B cell (primary cell): ENCODE data around the gene SMC2. TPM values are rescaled to one million over a fixed set of nuclear protein-coding genes. Genes with fewer than 3 reads are reported as not detected.

Experiments used
- ATAC-seq: fragments of 200-7000 bp; cut with Tn5 transposase; one replicate; pipeline ENCODE4 v1.10.0; 2021; ENCODE audit warnings: low read depth, mild to moderate bottlenecking, moderate number of reproducible peaks, moderate library complexity
- CTCF ChIA-PET: fragments of 350-600 bp; sonication (Branson Sonifier 250); formaldehyde crosslinking; loops from one replicate; lab custom pipeline; 2021; ENCODE audit warnings: antibody characterized with exemption, inconsistent platforms; lab: Charles Lee
- POLR2A ChIA-PET: fragments of 350-600 bp; sonication (Branson Sonifier 250); formaldehyde crosslinking; loops from one replicate; lab custom pipeline; 2021; ENCODE audit warnings: antibody characterized with exemption; lab: Charles Lee
- DNase-seq: peaks from one replicate; pipeline ENCODE4 v3.0.0; 2013
- H2AFZ ChIP-seq: 2 replicates; pipeline ENCODE4 v1.6.1; 2012; ENCODE audit warnings: mild to moderate bottlenecking, low read depth, low read length; ENCODE audit not compliant: insufficient read depth, poor library complexity, severe bottlenecking
- H3K27ac ChIP-seq, 2 donors: 1 replicate in 1 of 2; 2 replicates in 1 of 2; pipeline ENCODE4 v1.5.1; 2012 to 2013; ENCODE audit warnings: low read length in 2 of 2, mild to moderate bottlenecking in 2 of 2, moderate library complexity in 1 of 2
- H3K27me3 ChIP-seq, 4 experiments: fragments of 200-600 bp in 1 of 4; sonication (generic) in 1 of 4; replicated peaks in 1 of 4; 1 replicate in 2 of 4; 2 replicates in 2 of 4; pipeline versions ENCODE4 v1.6.1 to v1.7.0; 2013 to 2016; ENCODE audit warnings: low read length in 3 of 4, mild to moderate bottlenecking in 2 of 4, mixed read lengths in 1 of 4, moderate library complexity in 1 of 4; ENCODE audit not compliant: insufficient read depth in 4 of 4, control insufficient read depth in 3 of 4; ENCODE audit errors: control extremely low read depth in 1 of 4
- H3K36me3 ChIP-seq, 2 experiments: replicated peaks in 1 of 2; 1 replicate in 1 of 2; 2 replicates in 1 of 2; pipeline versions ENCODE4 v1.6.1 to v1.7.1; 2013; ENCODE audit warnings: low read length in 1 of 2; ENCODE audit not compliant: insufficient read depth in 2 of 2, control insufficient read depth in 1 of 2; ENCODE audit errors: control extremely low read depth in 1 of 2, extremely low read depth in 1 of 2
- H3K4me1 ChIP-seq, 2 donors: fragments of 200-600 bp in 1 of 2; sonication (generic) in 1 of 2; 1 replicate in 1 of 2; 2 replicates in 1 of 2; pipeline versions ENCODE4 v1.5.1 to v1.6.1; 2013 to 2017; ENCODE audit warnings: low read length in 2 of 2; ENCODE audit not compliant: control insufficient read depth in 2 of 2, insufficient read depth in 2 of 2
- H3K4me2 ChIP-seq: replicated peaks from 2 replicates; pipeline ENCODE3; 2012; ENCODE audit warnings: mild to moderate bottlenecking, low read depth, low read length; ENCODE audit not compliant: poor library complexity, severe bottlenecking
- H3K4me3 ChIP-seq, 5 experiments: fragments of 200-600 bp in 1 of 5; sonication (generic) in 1 of 5; 1 replicate in 3 of 5; 2 replicates in 2 of 5; pipeline versions ENCODE4 v1.5.1 to v1.7.0; 2011 to 2016; ENCODE audit warnings: low read length in 4 of 5, mild to moderate bottlenecking in 4 of 5, low read depth in 2 of 5, control low read depth in 1 of 5, moderate library complexity in 1 of 5; ENCODE audit not compliant: insufficient read depth in 1 of 5; ENCODE audit errors: control extremely low read depth in 1 of 5, extremely low read depth in 1 of 5
- H3K79me2 ChIP-seq: fragments of 200-600 bp; sonication (generic); one replicate; pipeline ENCODE4 v1.6.0; 2016; ENCODE audit warnings: low read length; ENCODE audit not compliant: control insufficient read depth, insufficient read depth
- H3K9ac ChIP-seq: fragments of 200-600 bp; sonication (generic); 2 replicates; pipeline ENCODE4 v1.6.1; 2017; ENCODE audit warnings: mild to moderate bottlenecking, low read length, moderate library complexity
- H3K9me3 ChIP-seq, 3 donors: one replicate each; pipeline versions ENCODE4 v1.6.1 to v1.7.1; 2013; ENCODE audit warnings: low read length in 2 of 3; ENCODE audit not compliant: control insufficient read depth in 2 of 3, insufficient read depth in 1 of 3; ENCODE audit errors: control extremely low read depth in 1 of 3
- H4K20me1 ChIP-seq: 2 replicates; pipeline ENCODE4 v1.6.0; 2012; ENCODE audit warnings: mild to moderate bottlenecking, low read length; ENCODE audit not compliant: insufficient read depth, control insufficient read depth, poor library complexity, severe bottlenecking
- H3K27ac Mint-ChIP-seq: one replicate; pipeline ENCODE4 v1.8.0; 2021; ENCODE audit warnings: mixed read lengths
- H3K27me3 Mint-ChIP-seq: one replicate; pipeline ENCODE4 v1.8.0; 2021; ENCODE audit warnings: mixed read lengths
- H3K4me1 Mint-ChIP-seq: one replicate; pipeline ENCODE4 v1.8.0; 2021; ENCODE audit warnings: mixed read lengths
- H3K4me3 Mint-ChIP-seq: one replicate; pipeline ENCODE4 v1.8.0; 2021; ENCODE audit warnings: mixed read lengths
- H3K9me3 Mint-ChIP-seq: one replicate; pipeline ENCODE4 v1.8.0; 2022; ENCODE audit warnings: mixed read lengths; ENCODE audit not compliant: insufficient read depth
- EZH2 ChIP-seq: IDR thresholded peaks from 2 replicates; pipeline ENCODE4 v1.6.1; 2012; ENCODE audit warnings: borderline replicate concordance, low read depth, mild to moderate bottlenecking, moderate library complexity, low read length; ENCODE audit not compliant: insufficient read depth, poor library complexity, severe bottlenecking
- intact Hi-C: fragments of 100-400 bp; cut with micrococcal nuclease; formaldehyde crosslinking; loops from one replicate; pipeline ENCODE4 v1.10.0; 2022
- polyA plus RNA-seq: library from polyadenylated mRNA; depleted of rRNA; stranded (reverse); fragments of >200 nt; gene quantifications from 2 replicates; pipeline ENCODE4 v1.2.3, GENCODE V29; 2012
- total RNA-seq, 2 donors: library from RNA; stranded (reverse); fragments of 120-200 nt in 1 of 2; gene quantifications; 1 replicate in 1 of 2; 2 replicates in 1 of 2; pipeline versions ENCODE4 v1.2.3 to v1.2.4, GENCODE V29; 2013 to 2022
- TF ChIP-seq, protein P1 (sequence below): fragments of 200-600 bp; IDR thresholded peaks from one replicate; pipeline ENCODE4 v1.8.0; 2022; ENCODE audit warnings: antibody characterized with exemption, mild to moderate bottlenecking

The SMC2 gene
- total and polyA plus RNA-seq, 2 donors (not counting 1 experiment from before 2014, with no cell fraction given) = 1.6 to 10.6 TPM

GRCh38 chr9:104078596-104078995 lies 15.5 kb upstream of the SMC2 start:
- H3K4me2 ChIP-seq = no peak overlapping the region
- H4K20me1 ChIP-seq = no peaks in the 10 kb centered on the region
- no peaks in the 10 kb centered on the region for H3K27me3 ChIP-seq
- Mint-ChIP-seq H3K9me3 (no peaks in the 10 kb centered on the region), H3K27me3 (peaks cover 40% of the 10 kb centered on the region), H3K4me3 (no peak overlapping the region), H3K27ac (no peak overlapping the region), H3K4me1 (peaks cover 6% of the 10 kb centered on the region)
- no peak overlapping the region for H3K9ac ChIP-seq
- TF ChIP-seq, protein P1, sequence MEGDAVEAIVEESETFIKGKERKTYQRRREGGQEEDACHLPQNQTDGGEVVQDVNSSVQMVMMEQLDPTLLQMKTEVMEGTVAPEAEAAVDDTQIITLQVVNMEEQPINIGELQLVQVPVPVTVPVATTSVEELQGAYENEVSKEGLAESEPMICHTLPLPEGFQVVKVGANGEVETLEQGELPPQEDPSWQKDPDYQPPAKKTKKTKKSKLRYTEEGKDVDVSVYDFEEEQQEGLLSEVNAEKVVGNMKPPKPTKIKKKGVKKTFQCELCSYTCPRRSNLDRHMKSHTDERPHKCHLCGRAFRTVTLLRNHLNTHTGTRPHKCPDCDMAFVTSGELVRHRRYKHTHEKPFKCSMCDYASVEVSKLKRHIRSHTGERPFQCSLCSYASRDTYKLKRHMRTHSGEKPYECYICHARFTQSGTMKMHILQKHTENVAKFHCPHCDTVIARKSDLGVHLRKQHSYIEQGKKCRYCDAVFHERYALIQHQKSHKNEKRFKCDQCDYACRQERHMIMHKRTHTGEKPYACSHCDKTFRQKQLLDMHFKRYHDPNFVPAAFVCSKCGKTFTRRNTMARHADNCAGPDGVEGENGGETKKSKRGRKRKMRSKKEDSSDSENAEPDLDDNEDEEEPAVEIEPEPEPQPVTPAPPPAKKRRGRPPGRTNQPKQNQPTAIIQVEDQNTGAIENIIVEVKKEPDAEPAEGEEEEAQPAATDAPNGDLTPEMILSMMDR = no peak
- no peak for TF ChIP-seq EZH2
- intact Hi-C loops = no loop called here
- H3K9me3 ChIP-seq = peaks cover 3 to 16% (median 4%) of the 10 kb centered on the region in 3 donors
- H3K4me1 ChIP-seq = no peaks in the 10 kb centered on the region
- H2AFZ ChIP-seq = no peak overlapping the region
- ATAC-seq (no peak), DNase-seq (no peak)
- ChIA-PET POLR2A (no interaction called here), CTCF (no interaction called here)
- H3K4me3 ChIP-seq = no peak overlapping the region
- H3K27ac ChIP-seq = no peak overlapping the region
- H3K36me3 ChIP-seq = no peaks in the 10 kb centered on the region
- H3K79me2 ChIP-seq = no peaks in the 10 kb centered on the region

DNA sequence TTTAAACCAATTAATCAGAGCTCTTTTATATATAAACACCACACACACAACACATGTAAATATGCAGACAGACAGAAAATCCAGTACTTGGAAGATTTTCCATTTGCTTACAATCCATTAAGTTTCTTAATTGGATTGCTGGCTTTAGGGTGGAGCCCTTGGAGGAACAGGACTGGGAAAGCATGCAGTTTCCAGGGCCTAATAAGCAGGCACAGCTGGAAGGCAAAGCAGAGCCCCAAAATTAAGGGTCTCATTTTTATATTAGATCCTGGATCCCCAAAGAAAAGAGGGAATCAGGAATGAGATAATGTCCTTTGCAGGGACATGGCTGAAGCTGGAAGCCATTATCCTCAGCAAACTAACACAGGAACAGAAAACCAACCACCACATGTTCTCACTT lies 13.1 kb upstream of the SMC2 start:
- intact Hi-C loops = no loop called here
- Histone ChIP-seq H2AFZ (no peak overlapping the region), H3K4me1 (no peaks in the 10 kb centered on the region), H3K9me3 (peaks cover 3 to 16% (median 4%) of the 10 kb centered on the region in 3 donors), H3K9ac (no peak overlapping the region), H3K27me3 (no peaks in the 10 kb centered on the region), H3K27ac (no peak overlapping the region), H3K79me2 (no peaks in the 10 kb centered on the region), H3K36me3 (no peaks in the 10 kb centered on the region), H3K4me3 (no peak overlapping the region), H4K20me1 (no peaks in the 10 kb centered on the region), H3K4me2 (no peak overlapping the region)
- TF ChIP-seq, protein P1 = no peak
- no peak for TF ChIP-seq EZH2
- ChIA-PET POLR2A (no interaction called here), CTCF (no interaction called here)
- ATAC-seq = no peak
- Mint-ChIP-seq H3K27me3 (peaks cover 35% of the 10 kb centered on the region), H3K9me3 (no peaks in the 10 kb centered on the region), H3K4me3 (no peak overlapping the region), H3K4me1 (peaks cover 6% of the 10 kb centered on the region), H3K27ac (no peak overlapping the region)
- DNase-seq = no peak
